Uterus (tissue), 2 donors: ENCODE results near the gene A2M.

ENCODE experiments used
- POLR2A ChIP-seq, 2 donors: fragments of 450-650 bp; IDR thresholded peaks; one replicate each; pipeline ENCODE4 v1.6.1; 2016; ENCODE audit warnings: antibody characterized with exemption in 2 of 2, mild to moderate bottlenecking in 1 of 2, moderate library complexity in 1 of 2
- TF ChIP-seq, protein P1 (sequence below), 4 experiments: fragments of 200-600 bp in 2 of 4; fragments of 450-650 bp in 2 of 4; sonication (generic) in 2 of 4; IDR thresholded peaks; one replicate each; pipeline ENCODE4 v1.5.1; 2016 to 2019; ENCODE audit warnings: antibody characterized with exemption in 4 of 4, mild to moderate bottlenecking in 2 of 4, moderate library complexity in 1 of 4

DNA sequence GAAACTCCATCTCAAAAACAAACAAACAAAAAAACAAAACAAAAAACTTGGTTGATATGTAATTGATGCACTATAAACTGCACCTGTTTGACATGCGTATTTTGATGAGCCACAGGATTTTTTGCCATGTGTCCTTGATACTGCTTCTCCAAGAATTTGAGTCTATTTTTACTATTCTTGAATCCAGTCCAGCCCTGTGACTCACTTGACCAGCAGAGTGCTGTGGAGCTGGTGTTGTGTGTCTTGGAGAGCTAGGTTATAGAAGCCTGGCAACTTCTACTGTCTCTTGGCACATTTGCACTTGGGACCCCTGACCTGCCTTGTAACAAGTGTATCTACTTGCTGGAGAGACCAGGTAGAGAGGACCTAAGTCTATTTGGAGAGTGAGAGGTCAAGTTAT, 74.4 kb downstream of the A2M start:
- no peak for TF ChIP-seq POLR2A (IDR thresholded peaks at IDR 0.05)
- TF ChIP-seq, protein P1, sequence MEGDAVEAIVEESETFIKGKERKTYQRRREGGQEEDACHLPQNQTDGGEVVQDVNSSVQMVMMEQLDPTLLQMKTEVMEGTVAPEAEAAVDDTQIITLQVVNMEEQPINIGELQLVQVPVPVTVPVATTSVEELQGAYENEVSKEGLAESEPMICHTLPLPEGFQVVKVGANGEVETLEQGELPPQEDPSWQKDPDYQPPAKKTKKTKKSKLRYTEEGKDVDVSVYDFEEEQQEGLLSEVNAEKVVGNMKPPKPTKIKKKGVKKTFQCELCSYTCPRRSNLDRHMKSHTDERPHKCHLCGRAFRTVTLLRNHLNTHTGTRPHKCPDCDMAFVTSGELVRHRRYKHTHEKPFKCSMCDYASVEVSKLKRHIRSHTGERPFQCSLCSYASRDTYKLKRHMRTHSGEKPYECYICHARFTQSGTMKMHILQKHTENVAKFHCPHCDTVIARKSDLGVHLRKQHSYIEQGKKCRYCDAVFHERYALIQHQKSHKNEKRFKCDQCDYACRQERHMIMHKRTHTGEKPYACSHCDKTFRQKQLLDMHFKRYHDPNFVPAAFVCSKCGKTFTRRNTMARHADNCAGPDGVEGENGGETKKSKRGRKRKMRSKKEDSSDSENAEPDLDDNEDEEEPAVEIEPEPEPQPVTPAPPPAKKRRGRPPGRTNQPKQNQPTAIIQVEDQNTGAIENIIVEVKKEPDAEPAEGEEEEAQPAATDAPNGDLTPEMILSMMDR (IDR thresholded peaks at IDR 0.05) = no peak
